ENCODE data around the gene SEPTIN8.
A peak's percentile ranks its signal among the peaks of the same experiment; 100 is the strongest.

DNA sequence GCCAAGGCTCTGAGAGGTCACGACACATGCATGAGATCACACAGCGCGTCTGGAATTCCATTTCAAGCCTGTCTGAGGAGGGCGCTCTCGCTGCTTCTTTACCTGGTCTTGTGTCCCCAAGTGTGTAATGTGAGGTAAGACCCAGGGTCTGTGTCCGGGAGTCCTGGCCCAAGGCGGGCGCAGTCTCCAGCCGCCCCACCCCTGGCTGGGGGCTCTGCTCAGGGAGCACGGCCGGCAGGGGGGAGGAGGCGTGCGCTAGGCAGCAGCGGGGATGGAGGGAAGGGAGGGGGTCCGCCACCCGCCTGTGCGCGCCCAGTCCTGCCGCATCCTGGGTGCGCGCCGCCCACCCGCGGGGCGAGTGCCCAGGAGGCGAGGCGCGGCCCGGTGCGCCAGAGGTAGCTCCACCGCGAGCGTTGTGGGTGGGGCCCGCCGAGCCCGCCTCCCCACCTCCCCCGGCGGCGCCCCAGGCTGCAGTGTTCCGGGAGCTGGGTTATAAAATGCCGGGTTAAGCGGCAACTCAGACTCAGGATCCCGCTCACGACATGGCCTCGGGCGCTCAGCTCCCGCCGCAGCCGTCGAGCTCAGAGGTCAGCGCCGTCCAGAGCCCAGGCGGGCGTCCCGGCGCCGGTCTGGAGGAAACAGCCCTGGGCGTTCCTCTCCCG lies 30.0 kb downstream of the SEPTIN8 start, which contains the start of gene CCNI2:
- TF ChIP-seq, protein P1, sequence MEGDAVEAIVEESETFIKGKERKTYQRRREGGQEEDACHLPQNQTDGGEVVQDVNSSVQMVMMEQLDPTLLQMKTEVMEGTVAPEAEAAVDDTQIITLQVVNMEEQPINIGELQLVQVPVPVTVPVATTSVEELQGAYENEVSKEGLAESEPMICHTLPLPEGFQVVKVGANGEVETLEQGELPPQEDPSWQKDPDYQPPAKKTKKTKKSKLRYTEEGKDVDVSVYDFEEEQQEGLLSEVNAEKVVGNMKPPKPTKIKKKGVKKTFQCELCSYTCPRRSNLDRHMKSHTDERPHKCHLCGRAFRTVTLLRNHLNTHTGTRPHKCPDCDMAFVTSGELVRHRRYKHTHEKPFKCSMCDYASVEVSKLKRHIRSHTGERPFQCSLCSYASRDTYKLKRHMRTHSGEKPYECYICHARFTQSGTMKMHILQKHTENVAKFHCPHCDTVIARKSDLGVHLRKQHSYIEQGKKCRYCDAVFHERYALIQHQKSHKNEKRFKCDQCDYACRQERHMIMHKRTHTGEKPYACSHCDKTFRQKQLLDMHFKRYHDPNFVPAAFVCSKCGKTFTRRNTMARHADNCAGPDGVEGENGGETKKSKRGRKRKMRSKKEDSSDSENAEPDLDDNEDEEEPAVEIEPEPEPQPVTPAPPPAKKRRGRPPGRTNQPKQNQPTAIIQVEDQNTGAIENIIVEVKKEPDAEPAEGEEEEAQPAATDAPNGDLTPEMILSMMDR (IDR thresholded peaks at IDR 0.05) = peak in 5 of 12 donors; percentile 21 to 37 (median 33)
- no peak for TF ChIP-seq POLR2A (IDR thresholded peaks at IDR 0.05)
